Hematopoietic multipotent progenitor cell treated with erythropoietin and hydrocortisone succinate and interleukin-3 and kit ligand, for 6 days (in vitro differentiated cells): ENCODE measurements around the gene NANOS3.
"Not testable (repeated sequence)": the region's sequence is repeated elsewhere in the genome, so short reads cannot be mapped to it uniquely, and the experiment has no call there.

Experiments
- DNase-seq: peaks from one replicate; pipeline ENCODE4 v3.0.0-alpha.2; 2015

The NANOS3 gene

DNA sequence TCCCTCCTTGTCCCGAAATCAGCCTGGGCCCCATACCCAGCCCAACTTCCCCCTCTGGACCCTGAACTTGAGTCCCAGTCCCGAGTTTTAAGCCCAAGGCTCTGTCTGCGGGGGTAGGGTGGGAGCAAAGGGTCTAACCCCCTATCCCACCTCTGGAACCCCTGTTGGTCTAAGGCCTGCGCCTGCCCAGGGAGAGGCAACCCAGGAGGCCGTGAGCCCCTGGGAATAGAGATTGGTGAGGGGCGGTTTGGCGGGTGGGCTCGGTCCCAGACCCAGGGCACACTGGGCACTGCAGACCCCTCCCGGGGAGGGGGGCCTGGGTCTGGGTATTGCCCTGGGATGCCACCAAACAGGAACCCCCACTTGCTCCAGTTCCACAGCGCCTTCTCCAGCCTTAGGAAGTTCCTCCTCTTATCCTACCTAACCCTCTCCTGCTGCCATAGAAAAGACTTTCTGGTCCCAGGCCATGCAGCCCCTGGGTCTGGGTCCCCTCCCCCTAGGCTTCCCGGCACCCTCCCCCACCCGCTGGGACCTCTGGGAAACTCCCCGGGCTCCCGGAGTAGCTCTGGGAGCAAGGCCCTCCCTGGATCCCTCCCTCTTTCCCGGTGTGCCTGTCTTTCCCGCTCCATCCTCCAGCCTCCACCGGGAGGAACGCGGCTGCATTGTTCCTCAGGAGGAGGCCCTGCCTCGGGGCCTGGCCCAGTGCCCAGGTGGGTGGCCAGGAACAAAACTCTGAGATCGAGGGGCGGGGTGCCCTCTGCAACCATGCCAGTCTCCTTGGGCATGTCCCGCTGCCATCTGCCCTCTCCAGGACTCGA, 33.6 kb upstream of the NANOS3 start:
- peak; percentile 70 for DNase-seq

DNA sequence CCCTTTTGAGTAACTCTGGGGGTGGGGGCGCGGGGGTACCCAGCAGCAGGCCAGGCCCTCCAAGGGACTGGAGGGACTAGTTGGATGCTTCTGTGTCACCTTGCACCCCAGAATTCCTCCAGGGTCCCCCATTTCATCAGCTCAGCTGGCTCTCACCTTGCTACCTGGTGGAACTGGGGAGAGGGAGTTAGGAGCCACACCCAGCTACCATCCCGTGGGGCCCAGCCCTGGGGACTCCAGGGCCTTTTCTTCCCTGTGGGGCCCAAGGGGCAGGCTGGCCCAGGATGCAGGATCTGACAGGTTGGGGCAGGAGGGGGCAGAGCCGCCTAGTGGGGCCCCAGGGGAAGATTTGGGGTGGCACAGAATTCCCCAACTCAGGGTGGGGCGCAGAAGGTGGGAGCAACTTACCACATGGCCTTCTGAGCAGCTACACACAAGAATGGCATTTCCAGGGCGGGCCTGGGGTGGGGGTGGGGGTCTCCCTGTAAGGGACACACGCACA, 32.8 kb upstream of the NANOS3 start:
- no peak for DNase-seq

DNA sequence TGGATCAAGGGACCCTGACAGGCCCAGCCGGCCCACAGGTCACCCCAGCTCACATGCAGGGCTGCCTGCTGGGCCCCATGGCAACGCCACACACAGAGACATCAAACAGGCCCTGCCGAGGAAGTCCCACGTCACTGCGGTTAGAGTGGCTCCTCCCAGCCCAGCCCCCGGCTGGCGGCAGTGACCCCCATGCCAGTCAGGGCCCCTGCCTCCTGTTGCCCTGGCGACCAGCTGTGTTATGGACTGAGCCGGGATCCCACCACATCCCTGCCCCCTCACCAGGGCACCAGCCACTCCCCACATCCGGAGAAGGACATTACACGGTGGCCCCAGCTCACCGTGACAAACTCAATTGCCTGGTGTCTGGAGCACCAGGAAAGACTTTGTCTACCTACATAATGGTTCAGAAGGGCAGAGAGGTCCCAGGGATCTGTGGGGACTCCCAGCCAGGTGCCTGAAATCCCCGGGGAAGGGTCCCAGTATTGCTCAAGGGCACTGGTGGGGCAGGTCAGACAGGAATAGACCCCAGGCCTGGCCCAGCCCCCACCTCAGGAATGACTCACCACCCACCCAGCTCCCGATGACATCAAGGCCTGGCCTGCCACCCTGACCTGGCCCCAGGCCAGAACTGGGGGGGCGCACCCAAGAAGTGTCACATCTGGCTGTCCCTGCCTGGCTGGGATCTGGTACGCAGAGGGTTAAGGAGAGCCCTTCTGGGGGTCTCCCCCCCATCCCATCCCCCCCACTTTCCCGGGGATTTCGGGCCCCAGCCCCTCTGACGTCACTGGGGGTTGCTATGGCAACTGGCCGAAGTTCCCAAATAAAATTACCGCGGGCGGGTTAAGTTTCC, 30.2 kb upstream of the NANOS3 start:
- peak; percentile 95 for DNase-seq

DNA sequence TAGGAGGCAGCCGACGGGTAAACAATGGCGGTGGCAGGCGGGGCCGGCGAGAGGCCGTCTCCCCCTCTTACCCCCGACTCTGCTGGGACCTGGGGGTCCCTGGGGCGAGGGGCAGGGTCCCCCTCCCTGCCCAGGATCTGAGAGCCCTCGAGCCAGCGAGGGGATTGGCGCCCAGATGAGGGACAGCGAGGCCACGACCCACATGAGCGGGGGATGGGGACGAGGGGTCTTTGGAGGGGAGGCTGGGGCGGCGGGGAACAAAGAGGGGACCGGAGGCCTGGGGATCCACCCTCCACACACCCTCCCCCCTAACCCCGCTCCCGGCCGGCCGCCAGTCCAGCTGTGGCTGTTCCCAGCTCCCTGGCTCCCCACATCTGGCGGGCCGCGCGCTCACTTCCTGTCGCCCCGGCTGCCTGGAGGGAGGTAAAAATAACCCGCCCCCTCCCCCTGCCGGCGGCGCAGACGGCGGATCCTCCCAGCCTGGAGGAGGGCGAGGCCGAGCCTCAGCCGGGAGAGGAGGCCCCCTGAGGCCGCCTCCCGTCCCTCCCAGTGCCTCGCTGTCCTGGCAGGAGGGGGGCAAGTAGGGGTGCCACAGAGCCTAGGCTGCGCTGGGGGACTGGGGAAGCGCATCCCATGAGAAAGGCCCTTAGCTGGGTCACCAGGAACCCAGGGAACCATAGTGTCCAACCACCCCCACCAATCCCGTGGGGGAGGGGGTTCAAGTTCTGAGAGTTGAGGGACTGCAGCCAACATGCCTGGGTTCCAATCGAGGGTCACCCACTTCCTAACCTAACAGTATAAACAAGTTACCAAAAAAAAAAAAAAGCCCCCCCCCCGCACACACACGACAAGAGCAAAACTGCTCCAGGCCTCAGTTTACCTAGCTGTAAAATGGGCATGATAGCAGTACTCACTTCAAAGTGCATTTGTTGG, 29.3 kb upstream of the NANOS3 start:
- DNase-seq = peak; percentile 92

DNA sequence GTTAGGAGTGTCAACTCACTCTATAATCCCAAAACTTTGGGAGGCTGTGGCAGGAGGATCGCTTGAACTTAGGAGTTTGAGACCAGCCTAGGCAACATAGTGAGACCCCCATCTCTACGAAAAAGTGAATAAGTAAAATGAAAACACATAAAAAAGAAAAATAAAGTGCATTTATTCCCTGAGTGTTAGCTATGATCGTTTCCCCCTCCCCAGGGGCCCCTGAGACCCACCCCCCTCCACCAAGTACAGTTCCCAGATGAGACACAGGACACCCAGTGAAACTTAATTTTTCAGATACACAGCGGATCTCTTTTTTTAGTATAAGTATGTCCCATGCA, 28.6 kb upstream of the NANOS3 start:
- DNase-seq = no peak

DNA sequence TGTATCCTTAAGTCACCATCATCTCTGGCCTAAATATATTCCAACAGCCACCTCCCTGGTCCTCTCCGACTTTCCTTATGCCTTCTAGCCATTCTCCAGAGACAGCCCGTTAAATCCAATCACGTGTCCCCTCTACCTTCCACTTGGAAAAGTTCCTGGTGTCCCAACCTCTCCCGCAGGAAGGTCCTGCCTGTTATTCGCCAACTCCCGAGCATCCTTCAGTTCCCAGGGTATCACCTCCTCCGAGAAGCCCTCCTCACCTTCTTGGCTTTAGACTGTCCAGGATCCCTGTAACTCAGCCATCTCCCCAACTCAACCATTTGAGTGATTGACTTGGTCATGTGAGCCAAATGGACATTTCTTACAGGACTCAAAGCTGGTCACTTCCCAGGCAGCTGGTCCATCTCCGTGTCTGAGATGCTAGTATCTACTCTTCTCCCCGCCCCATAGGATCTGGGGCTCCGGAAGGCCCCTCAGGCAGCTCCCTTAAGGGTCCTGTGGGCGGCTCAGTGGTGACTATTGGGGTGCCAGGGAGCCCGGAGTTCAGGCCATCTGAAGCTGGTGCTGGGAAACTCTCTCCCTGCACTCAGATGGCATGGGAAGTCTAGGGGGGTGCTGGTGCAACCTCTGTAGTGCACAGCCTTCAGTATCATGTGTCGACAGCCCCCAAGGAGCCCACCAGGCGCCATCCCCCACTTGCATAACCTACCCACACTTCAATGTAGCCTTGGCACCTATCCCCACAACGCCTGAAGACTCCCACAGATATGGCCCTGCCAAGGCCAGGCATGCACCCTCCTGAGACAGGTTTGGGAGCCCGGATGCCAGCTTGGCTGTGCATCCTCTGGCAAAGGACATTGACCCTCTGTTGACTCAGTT, 27.9 kb upstream of the NANOS3 start:
- DNase-seq = no peak

DNA sequence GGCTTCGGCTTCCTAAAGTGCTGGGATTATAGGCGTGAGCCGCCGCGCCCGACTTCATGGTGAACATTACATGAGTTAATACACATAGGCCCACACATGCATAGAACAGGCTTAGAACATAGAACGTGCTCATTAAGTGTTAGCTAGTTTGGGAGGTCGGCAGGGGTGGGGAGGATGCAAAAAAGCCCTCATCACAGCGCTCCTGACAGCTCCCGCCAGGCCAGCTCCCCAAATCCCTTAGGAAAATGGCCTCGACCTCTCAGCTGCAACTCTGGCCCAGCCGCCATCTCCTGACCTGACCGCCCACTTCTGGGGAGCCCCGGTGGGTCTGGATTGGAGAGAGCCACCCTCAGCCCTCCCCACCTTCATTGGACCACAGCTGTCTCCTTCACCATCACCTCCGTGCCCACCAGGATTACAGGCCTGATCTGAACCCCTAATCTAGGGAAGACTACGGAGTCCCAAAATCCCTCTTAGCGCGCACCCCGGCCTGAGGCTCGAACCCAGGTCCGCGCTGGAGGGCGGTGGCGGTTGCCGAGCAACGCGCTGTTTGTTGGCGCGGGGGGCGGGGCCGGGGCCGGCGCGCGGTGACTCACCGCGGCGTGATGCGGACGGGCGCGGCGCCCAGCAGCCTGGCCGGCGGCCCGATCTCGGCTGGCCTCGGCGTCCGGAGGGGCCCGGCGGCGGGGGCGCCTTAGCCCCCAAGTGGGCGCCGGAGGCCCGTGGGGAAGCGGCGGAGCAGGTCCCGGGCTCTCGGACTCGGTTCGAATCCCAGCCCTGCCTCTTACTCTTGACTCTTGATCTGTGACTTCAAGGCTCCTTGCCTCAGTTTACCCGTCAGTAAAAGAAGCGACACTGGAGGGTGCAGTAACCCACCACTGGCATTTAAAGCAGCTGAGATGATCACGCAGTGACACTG, 26.7 kb upstream of the NANOS3 start:
- peak; percentile 89 for DNase-seq

DNA sequence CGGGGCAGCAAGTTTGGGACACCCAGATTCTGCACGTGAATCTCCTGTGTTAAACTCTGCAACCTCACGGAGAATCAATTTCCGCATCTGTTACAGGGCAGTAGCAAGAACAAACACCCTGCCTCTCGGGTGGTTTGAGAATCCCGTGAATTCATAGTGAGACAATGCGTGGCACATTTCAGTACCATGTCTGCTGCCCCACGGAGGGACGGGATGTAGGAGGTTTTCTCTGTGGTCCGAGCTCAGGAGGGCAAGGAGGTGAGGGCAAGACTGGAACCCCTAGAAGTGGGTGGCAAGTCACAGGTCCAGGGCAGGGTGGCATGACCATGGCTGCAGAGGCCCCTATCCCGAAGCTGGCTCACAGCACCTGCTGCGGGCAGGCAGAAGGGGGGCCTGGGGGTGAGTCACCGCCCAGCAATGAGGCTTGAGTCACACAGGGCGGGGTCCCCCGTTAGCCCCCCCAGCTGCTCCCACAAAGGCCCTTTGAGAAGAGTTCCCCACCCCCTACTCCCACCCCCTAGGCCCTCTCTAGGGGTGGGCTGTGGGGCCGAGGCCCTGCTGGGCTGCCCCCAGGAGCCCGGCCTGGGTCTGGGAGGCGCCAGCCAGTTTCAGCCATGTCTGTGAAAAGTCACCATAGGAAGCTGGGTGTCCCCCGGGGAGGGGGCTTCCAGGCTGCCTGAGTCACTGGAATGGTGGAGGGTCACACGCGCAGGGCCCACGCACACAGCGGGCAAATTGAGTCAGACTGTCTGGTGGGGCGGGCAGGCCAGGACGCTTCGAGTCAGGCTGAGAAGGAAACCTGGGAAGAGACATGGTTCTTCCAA, 25.8 kb upstream of the NANOS3 start:
- DNase-seq = peak; percentile 77

DNA sequence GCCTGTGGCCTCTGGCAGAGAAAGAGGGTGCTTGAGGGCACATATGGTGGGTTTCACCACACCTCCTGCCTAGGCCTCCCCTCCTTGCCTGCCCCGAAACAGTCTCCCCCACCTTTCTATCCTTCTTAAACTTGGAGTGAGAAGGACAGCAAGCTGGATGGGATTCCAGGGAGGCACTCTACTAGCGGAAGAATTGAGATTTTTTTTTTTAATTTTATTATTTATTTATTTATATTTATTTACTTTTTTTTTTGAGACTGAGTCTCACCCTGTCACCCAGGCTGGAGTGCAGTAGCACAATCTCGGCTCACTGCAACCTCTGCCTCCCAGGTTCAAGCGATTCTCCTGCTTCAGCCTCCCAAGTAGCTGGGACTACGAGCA, 25.2 kb upstream of the NANOS3 start:
- not testable (repeated sequence) for DNase-seq

DNA sequence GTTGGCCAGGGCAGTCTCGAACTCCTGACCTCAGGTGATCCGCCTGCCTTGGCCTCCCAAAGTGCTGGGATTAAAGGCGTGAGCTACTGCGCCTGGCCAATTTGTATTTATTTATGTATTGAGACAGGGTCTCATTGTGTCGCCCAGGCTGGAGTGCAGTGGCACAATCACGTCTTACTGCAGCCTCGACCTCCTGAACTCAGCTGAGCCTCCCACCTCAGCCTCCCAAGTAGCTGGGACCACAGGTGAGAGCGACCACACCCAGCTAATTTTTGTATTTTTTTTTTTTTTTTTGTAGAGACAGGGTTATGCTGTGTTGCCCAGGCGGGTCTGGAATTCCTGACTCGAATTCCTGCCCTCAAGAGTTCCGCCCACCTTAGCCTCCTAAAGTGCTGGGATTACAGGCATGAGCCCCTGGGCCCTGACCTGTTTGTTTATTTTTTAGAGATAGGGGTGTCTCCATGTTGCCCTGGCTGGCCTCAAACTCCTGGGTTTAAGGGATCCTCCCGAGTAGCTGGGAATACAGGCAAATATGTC, 24.7 kb upstream of the NANOS3 start:
- DNase-seq = not testable (repeated sequence)

DNA sequence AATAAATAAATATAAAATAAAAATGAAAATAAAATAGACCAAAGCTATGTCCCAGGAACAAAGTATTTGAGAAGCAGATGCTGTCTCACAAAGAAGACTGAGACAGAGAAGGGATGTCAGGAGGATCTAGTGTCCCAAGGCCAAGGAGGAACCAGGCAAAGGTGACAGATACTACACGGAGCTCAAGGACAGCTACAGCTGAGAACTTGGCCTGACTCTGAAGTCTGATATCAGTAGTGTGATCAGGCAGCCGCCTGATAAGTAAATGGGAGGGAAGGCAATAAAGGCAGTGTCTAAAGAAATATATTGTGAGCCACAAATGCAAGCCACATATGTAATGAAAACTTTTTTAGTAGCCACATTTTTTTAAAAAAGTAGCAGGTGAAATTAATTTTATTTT, 20.4 kb upstream of the NANOS3 start:
- peak; percentile 78 for DNase-seq

DNA sequence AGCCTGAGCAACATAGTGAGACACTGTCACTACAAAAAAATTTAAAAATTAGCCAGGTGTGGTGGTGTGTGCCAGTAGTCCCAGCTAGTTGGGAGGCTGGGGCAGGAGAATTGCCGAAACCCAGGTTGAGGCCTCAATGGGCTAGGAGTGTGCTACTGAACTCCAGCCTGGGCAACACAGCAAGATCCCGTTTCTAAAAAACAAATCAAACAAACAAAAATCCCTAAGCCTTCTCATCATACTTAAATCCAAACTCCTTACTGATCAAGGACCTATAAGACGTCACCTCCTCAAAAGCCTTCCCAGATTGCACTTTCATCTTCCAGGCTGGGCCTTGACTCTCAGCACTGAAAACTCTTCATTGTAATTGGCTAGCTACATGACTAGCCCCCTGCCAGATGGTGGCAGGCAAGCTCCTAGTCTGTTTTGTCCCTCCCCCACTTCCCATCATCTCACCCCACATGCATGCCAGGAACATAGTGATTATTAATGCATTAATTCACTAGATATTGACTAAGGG, 17.5 kb upstream of the NANOS3 start:
- DNase-seq = peak; percentile 64

DNA sequence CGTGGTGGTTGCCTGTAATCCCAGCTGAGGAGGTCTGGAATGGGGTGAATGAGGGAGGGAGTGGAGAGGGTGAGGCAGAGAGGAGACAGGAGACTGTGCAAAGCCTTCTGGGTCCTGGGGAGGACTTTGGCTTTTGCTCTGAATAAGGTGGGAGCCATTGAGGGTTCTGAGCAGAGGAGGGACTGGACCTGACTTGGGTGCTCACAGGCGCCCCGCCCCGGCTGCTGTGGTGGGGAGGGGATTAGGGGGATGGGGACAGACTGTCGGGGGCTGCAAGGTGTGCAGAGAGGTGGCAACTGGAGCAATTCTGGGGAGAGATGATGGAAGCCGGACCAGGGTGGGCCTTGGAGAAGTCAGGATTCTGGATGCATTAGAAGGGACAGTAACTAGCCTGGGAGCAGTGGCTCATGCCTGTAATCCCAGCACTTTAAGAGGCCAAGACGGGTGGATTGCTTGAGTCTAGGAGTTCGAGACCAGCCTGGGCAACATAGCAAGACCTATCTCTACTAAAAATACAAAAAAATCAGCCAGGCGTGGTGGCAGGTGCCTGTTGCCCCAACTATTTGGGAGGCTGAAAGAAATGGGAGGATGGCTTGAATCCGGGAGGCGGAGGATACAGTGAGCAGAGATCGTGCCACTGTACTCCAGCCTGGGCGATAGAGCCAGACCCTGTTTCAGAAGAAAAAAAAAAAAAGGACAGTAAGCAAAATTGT, 16.1 kb upstream of the NANOS3 start:
- no peak for DNase-seq

DNA sequence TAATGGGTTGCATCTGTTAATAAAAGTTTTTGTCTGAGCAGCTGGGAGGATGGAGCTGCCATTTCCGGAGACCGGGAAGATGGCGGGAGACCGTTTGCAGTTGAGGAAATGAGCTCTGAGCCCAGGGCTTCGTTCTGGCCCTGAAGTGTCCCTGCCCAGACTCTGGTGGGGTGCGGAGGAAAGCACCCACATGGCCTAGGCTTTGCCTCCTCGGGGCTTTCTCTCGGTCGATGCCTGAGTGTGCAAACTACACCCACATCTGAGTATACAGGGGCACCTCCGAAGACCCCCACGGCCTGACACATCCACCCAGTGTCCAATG, 15.6 kb upstream of the NANOS3 start:
- no peak for DNase-seq

DNA sequence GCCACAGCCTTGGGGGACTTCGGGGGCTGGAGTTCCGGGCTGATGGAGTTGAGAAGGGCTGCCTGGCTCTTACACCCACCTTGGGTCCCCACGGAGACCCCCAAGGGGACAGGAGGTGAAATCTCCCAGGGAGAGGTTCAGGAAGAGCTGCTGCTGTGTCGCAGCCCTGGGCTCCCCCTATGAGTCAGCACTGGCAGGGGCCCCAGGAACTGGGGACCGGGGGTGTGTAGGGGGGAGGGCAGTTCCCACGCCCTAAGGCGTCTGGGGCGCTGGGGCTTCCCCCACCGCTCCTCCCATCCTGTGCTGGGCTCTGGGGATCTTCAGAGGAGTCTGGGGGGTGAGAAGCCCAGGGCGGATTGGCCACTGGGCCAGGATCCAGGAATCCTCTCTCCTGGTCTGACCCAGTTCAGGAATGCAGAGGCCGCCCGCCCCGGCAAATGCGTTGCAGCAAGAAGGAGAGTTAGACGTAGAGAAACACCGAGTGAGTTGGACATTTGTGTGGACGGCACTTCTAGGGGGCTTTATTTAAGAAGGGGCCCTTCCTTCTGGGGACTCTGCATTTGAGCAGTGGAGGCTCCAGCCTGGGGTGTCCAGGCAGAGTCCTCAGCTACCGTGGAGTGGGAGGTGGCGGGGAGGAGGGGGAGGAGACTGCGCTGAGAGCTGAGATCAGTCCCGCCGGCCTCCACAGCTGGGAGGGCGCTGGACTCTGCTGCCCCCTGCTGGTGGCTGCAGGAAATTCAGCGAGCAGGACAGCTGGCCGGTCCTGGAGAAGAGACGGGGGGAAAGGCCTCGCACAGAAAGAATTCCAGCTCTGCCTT, 15.0 kb upstream of the NANOS3 start:
- DNase-seq = peak; percentile 89

DNA sequence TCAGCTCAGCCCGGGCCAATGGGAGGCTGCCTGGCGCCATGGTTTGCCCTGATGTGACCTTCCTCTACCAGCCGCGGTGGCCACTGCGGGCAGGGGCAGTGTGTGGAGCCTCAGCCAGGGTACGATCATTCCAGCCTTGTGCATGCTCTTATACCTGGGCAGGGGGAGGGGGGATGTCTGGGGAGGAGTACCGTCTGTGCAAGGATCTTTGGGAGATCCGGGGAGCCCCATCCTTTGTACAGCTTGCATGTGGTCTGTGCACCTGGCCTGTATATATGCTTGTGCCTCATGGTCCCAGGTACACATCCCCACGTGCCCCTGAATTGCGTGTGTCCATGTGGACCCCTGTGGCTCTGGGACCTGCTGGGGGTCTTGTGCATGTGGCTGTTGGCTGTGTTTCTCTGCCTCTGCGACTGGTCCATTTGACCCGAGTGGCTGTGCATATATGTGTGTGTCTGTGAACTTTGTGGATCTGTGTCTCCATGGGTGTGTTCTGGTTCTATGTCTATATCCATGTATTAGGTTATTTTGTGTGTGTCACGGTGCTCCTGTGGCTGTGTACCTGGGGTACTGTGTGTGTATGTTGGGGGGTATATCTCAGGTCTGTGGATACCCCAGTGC, 12.8 kb upstream of the NANOS3 start:
- no peak for DNase-seq
